Left ventricle myocardium superior (tissue), 1 donor: ENCODE data around the gene SPDEF. TPM values are rescaled to one million over a fixed set of nuclear protein-coding genes. Genes with fewer than 3 reads are reported as not detected.
A peak's percentile ranks its signal among the peaks of the same experiment; 100 is the strongest.

ENCODE experiments used
- ATAC-seq: fragments of 200-7000 bp; cut with Tn5 transposase; one replicate; pipeline ENCODE4 v1.9.1; 2020; ENCODE audit warnings: mild to moderate bottlenecking, moderate library complexity
- DNase-seq: peaks from one replicate; pipeline ENCODE4 v3.0.0-alpha.2; 2020
- intact Hi-C: fragments of 100-400 bp; cut with micrococcal nuclease; formaldehyde crosslinking; loops from one replicate; pipeline ENCODE4 v1.11.0; 2022
- total RNA-seq: library from RNA; stranded (reverse); fragmentation: NEBNext Ultra II Directional; extraction: Animal tissue kit (Norgen Biotek cat#: 25700); gene quantifications from one replicate; pipeline ENCODE4 v1.2.1, GENCODE V29; 2021
- donor health status: DM: no; HTN: yes; CAD: no; lungs with severe emphysema.

The SPDEF gene
- total RNA-seq, 1 donor from 2014 or later: not detected

- ATAC-seq: no peak
- DNase-seq: no peak
- intact Hi-C loops: no loop called here
Observed at GRCh38 chr6:34566830-34567546, 10.9 kb upstream of the SPDEF start.

GRCh38 chr6:34565722-34566137, 9.6 kb upstream of the SPDEF start:
- ATAC-seq: no peak
- DNase-seq: no peak
- intact Hi-C loops: no loop called here

GRCh38 chr6:34564181-34564580, 8.1 kb upstream of the SPDEF start:
- DNase-seq (no peak), ATAC-seq (no peak)
- intact Hi-C loops: no loop called here

- no peak for ATAC-seq
- intact Hi-C loops: no loop called here
Observed at GRCh38 chr6:34563513-34563870, 7.4 kb upstream of the SPDEF start.

GRCh38 chr6:34562861-34563512, 6.9 kb upstream of the SPDEF start:
- DNase-seq: no peak
- intact Hi-C loops: no loop called here
- no peak for ATAC-seq

More at GRCh38 chr6:34563513-34563870, 7.4 kb upstream of the SPDEF start:
- DNase-seq: no peak

- ATAC-seq: no peak
- intact Hi-C loops: no loop called here
- DNase-seq: no peak
Observed at GRCh38 chr6:34562350-34562749, 6.2 kb upstream of the SPDEF start.

- intact Hi-C loops: no loop called here
- ATAC-seq (no peak), DNase-seq (no peak)
Observed at GRCh38 chr6:34561227-34561530, 5.0 kb upstream of the SPDEF start.

- ATAC-seq (peak; percentile 69), DNase-seq (peak; percentile 45)
- intact Hi-C loops: no loop called here
Observed at GRCh38 chr6:34560366-34561226, 4.5 kb upstream of the SPDEF start.

- intact Hi-C loops: no loop called here
- no peak for DNase-seq
- ATAC-seq: peak; percentile 35
Observed at GRCh38 chr6:34559651-34560365, 3.7 kb upstream of the SPDEF start.

- ATAC-seq (no peak), DNase-seq (no peak)
- intact Hi-C loops: no loop called here
Observed at GRCh38 chr6:34558172-34558714, 2.1 kb upstream of the SPDEF start.

GRCh38 chr6:34557228-34557627, 1.1 kb upstream of the SPDEF start:
- DNase-seq (no peak), ATAC-seq (no peak)
- intact Hi-C loops: no loop called here

- ATAC-seq (no peak), DNase-seq (no peak)
- intact Hi-C loops: no loop called here
Observed at GRCh38 chr6:34556493-34556892, 364 bp upstream of the SPDEF start.

GRCh38 chr6:34555328-34555727, 801 bp downstream of the SPDEF start:
- no peak for ATAC-seq
- no peak for DNase-seq
- intact Hi-C loops: no loop called here

- intact Hi-C loops: no loop called here
- DNase-seq: no peak
- no peak for ATAC-seq
Observed at GRCh38 chr6:34555007-34555322, 1.2 kb downstream of the SPDEF start.

- ATAC-seq: no peak
- intact Hi-C loops: no loop called here
- DNase-seq: no peak
Observed at GRCh38 chr6:34554291-34555006, 1.7 kb downstream of the SPDEF start.

- DNase-seq: no peak
- intact Hi-C loops: no loop called here
- no peak for ATAC-seq
Observed at GRCh38 chr6:34553750-34554149, 2.4 kb downstream of the SPDEF start.

GRCh38 chr6:34553146-34553545, 3.0 kb downstream of the SPDEF start:
- ATAC-seq: no peak
- no peak for DNase-seq
- intact Hi-C loops: no loop called here

- DNase-seq (no peak), ATAC-seq (no peak)
- intact Hi-C loops: no loop called here
Observed at GRCh38 chr6:34552620-34553019, 3.5 kb downstream of the SPDEF start.

- no peak for DNase-seq
- intact Hi-C loops: no loop called here
Observed at GRCh38 chr6:34551720-34552119, 4.4 kb downstream of the SPDEF start.

More at GRCh38 chr6:34551720-34552119, 4.4 kb downstream of the SPDEF start:
- no peak for ATAC-seq
